ENCODE data around the gene GTPBP2. TPM values are rescaled to one million over a fixed set of nuclear protein-coding genes. Genes with fewer than 3 reads are reported as not detected.

Gene GTPBP2
- total and polyA plus RNA-seq, 10 donors, result 29.6 to 100 (median 59.9) TPM

DNA sequence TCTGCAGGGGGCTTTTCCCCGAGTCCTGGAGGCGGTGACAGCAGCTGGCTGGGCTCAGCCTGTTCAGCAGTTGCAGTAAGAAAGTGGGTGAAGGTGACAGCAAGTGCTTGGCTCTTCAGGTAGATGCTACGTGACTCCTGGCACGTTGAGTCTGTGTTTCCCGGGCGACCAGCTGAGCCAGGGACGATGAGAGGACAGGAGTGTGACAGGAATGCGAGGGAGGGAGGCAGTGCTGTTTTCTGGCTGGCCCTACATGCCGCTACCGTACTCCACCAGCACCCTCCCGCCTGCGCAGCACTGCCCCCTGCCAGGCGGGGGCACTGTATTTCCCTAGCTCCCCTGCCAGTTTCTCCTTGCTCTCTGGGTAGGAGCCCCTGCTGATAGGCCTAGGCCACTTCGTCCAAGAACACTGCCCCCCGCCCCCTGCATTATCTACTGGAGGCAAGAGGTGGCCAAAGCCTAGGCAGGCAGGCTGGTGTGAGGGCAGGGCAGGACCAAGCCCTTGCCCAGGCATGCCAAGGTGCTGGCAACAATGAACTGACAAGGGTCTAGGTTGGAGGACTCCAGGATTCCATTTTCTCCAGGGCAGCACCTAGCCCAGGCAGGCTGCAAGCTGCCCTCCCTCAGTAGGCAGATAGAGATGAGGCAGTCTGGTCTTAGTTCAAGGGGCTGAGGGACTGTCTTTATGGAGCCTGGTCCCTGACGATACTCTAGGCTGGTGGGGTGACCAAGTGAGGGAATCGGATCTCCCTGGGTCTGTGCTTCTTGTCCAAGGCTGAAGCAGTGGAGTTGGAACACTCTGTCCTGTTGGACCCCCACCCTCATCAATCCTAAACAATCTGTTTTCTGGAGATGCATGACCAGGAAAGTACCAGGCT is 39.3 kb upstream of the GTPBP2 start:
- no peaks in the 10 kb centered on the region for H3K9me3 ChIP-seq
- 21 to 38% (median 23%) methylated on average over 16 to 17 of the region's 17 CpGs for WGBS, 5 donors
- H3K36me3 ChIP-seq, result peaks cover 0 to 45% (median 30%) of the 10 kb centered on the region in 6 donors
- peaks cover 11 to 64% (median 28%) of the 10 kb centered on the region in 6 donors for H3K4me1 ChIP-seq
- TF ChIP-seq POLR2AphosphoS5 (IDR thresholded peaks at IDR 0.05) (peak; percentile 58 to 83 (median 76)), POLR2A (IDR thresholded peaks at IDR 0.05) (no peak)
- TF ChIP-seq, protein P1, sequence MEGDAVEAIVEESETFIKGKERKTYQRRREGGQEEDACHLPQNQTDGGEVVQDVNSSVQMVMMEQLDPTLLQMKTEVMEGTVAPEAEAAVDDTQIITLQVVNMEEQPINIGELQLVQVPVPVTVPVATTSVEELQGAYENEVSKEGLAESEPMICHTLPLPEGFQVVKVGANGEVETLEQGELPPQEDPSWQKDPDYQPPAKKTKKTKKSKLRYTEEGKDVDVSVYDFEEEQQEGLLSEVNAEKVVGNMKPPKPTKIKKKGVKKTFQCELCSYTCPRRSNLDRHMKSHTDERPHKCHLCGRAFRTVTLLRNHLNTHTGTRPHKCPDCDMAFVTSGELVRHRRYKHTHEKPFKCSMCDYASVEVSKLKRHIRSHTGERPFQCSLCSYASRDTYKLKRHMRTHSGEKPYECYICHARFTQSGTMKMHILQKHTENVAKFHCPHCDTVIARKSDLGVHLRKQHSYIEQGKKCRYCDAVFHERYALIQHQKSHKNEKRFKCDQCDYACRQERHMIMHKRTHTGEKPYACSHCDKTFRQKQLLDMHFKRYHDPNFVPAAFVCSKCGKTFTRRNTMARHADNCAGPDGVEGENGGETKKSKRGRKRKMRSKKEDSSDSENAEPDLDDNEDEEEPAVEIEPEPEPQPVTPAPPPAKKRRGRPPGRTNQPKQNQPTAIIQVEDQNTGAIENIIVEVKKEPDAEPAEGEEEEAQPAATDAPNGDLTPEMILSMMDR (IDR thresholded peaks at IDR 0.05 in 8 of 11, conservative IDR thresholded peaks at IDR 0.05 in 3 of 11), result peak in 10 of 11 experiments; percentile 20 to 72 (median 58)
- H3K27ac ChIP-seq, result peak overlapping the region; percentile 14 to 72 (median 62)
- peak; percentile 83 for DNase-seq
- peaks cover 0 to 5% (median 0%) of the 10 kb centered on the region in 7 donors for H3K27me3 ChIP-seq (replicated peaks in 1 of 7)
- intact Hi-C loops (cut with DNase I; ENCODE audit: low total_unique reads), result loop anchor here (5.0 to 10.0 kb wide), 2 partner anchors 86 to 409 kb away; no protein-coding TSS in a partner anchor
- no peak overlapping the region for H3K4me3 ChIP-seq

DNA sequence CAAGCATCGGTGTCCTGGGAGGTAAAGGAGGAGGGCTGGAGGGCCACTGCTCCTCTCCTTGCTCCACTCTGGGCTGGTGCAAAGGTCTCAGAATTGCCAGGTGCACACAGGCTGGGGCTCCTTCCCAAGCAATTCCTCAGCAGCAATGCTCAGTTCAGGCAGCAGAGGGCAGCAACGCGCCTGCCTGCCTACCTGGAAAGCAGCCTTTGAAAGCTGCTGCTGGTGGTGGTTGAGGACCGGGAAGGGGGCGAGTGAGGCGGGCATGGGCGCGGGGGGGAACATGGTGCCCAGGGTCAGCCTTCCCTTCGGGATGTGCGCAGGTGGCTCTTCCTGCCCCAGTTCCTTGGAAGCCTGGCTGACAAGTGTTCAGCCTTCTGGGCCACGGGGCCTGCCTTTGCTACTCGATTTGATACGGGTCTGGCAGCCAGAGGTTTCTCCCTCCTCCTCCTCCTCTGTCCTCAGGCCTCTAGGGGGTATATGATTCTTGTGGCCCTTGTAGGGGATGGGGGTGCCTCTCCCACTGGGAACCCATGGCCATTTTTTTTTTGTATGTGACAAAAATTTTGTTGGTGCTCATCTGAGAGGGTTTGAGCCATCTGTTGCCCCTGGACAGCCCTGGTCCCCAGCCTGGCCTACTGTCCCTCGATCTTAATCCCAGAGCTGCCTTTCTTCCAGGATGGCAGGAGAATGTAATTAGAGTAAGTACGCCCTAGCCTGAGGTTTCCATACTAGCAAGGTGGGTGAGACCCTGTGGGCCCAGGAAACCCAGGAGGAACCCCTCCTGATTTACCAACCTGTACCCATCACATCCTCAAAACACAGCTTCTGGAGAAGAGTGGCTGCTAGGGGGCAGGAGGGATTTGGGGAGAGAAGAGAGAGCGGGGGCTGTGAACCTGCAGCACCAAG is 38.4 kb upstream of the GTPBP2 start:
- TF ChIP-seq, protein P1 (IDR thresholded peaks at IDR 0.05 in 8 of 11, conservative IDR thresholded peaks at IDR 0.05 in 3 of 11), result peak; percentile 93 to 98 (median 96)
- TF ChIP-seq POLR2A (IDR thresholded peaks at IDR 0.05) (no peak), POLR2AphosphoS5 (IDR thresholded peaks at IDR 0.05) (peak; percentile 82 to 85 (median 84))
- WGBS, 5 donors, result 14 to 25% (median 15%) methylated on average over 10 to 16 of the region's 16 CpGs
- Histone ChIP-seq H3K4me3 (peak overlapping the region in 1 of 8 donors; percentile 37), H3K27me3 (replicated peaks in 1 of 7) (peaks cover 0 to 5% (median 0%) of the 10 kb centered on the region in 7 donors), H3K36me3 (peaks cover 0 to 36% (median 22%) of the 10 kb centered on the region in 6 donors), H3K9me3 (no peaks in the 10 kb centered on the region), H3K4me1 (peaks cover 11 to 56% (median 26%) of the 10 kb centered on the region in 6 donors), H3K27ac (peak overlapping the region in 7 of 8 donors; percentile 14 to 72 (median 62))
- intact Hi-C loops (cut with DNase I; ENCODE audit: low total_unique reads), result loop anchor here (5.0 to 10.0 kb wide), 2 partner anchors 87 to 410 kb away; no protein-coding TSS in a partner anchor
- DNase-seq, result peak; percentile 93

DNA sequence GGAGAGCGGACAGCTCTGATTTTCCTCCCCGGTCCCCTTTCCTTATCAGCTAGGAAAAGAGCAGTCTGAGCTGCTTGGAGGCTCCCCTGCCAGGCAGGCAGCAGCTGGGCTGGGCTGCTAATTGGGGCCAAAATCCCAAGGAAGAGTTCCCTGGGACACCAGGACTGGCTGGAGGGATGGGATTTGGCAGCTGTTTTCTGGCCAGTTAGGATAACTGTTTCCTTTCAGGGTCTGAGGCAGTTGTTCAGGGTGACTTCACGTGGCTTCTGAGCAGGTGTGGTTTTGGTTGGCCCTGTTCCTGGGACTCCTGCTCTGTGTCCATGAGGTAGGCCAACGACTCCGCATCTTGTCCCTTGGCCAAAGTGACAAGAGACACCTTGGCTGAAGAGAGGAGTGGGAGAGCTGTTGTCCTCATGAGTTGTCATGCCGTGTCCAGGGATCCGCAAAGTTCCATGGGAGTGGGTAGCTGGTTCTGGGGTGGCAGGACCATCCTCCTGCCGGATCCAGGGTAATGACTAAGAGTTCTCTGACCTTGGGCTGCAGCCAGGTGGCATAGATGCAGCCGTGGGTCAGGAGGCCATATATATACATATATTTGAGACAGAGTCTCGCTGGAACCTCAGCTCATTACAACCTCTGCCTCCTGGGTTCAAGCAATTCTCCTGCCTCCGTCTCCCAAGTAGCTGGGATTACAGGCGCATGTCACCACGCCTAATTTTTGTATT is 37.3 kb upstream of the GTPBP2 start:
- TF ChIP-seq, protein P1 (IDR thresholded peaks at IDR 0.05 in 8 of 11, conservative IDR thresholded peaks at IDR 0.05 in 3 of 11), result no peak
- TF ChIP-seq POLR2A (IDR thresholded peaks at IDR 0.05) (no peak), POLR2AphosphoS5 (IDR thresholded peaks at IDR 0.05) (no peak)
- DNase-seq, result no peak
- peaks cover 11 to 45% (median 23%) of the 10 kb centered on the region in 6 donors for H3K4me1 ChIP-seq
- intact Hi-C loops (cut with DNase I; ENCODE audit: low total_unique reads), result loop anchor here (5.0 to 10.0 kb wide), 2 partner anchors 88 to 411 kb away; no protein-coding TSS in a partner anchor
- H3K4me3 ChIP-seq, result no peak overlapping the region
- no peak overlapping the region for H3K27ac ChIP-seq
- peaks cover 0 to 5% (median 0%) of the 10 kb centered on the region in 7 donors for H3K27me3 ChIP-seq (replicated peaks in 1 of 7)
- H3K36me3 ChIP-seq, result peaks cover 0 to 25% (median 10%) of the 10 kb centered on the region in 6 donors
- H3K9me3 ChIP-seq, result peaks cover 0 to under 1% (median 0%) of the 10 kb centered on the region in 8 donors
- 56 to 79% (median 76%) methylated on average over 8 to 13 of the region's 13 CpGs for WGBS, 5 donors
